ENCODE measurements around the gene MUC13.

GRCh38 chr3:124876401-124876878 lies 58.1 kb downstream of the MUC13 start:
- no peak for TF ChIP-seq CTCF (IDR thresholded peaks at IDR 0.05)
- TF ChIP-seq POLR2A (IDR thresholded peaks at IDR 0.05): no peak
- no peak for TF ChIP-seq POLR2AphosphoS5 (IDR thresholded peaks at IDR 0.05)
